ENCODE data around the gene LRCH4.

DNA sequence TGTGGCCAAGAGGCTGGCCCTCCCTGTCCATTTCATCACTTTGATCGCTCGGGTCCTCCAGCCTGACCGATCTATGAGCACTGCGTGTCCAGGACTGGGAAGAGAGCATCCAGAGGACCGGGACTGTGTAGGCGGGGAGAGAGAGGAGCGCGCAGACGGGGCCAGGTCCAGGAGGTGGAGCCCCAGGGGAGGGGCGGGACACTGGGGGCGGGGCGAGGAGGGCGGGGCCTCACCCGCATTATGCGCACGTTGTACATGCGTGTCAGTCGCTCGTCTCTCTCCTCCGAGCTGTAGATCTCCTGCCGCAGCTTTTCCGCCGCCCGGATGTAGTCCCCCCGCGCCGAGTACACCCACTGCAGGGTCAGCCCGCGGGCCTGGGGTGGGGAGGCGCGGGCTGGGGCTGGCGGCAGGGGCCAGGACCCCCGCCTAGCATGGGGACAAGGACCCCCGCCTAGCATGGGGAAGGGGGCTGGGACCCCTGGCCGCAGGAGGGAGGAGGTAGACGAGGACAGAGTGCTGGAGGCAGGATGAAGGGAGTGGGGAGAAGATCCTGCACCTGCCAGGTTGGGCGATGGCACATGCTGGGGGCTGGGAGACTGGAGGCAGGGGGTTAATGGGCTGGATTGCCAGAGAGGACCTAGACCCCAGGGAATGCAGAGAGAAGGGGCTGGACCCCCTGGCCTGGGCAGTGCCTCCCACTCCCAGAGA lies 40.8 kb upstream of the LRCH4 start:
- TF ChIP-seq CTCF (IDR thresholded peaks at IDR 0.05) (no peak), POLR2A (IDR thresholded peaks at IDR 0.05) (no peak)

All from heart left ventricle (tissue), 13 donors.